Esophagus muscularis mucosa (tissue), 4 donors: ENCODE data around the gene CACNA1E.

ENCODE experiments used
- CTCF ChIP-seq, 3 experiments: fragments of 200-600 bp in 2 of 3; fragments of 450-650 bp in 1 of 3; sonication (generic) in 2 of 3; IDR thresholded peaks; one replicate each; pipeline ENCODE4 v1.5.1; 2017 to 2019; ENCODE audit warnings: antibody characterized with exemption in 3 of 3, mild to moderate bottlenecking in 2 of 3, moderate library complexity in 1 of 3
- EP300 ChIP-seq: sonication (generic); formaldehyde crosslinking; IDR thresholded peaks from one replicate; pipeline ENCODE4 v1.6.1; 2017; ENCODE audit warnings: antibody characterized with exemption
- POLR2A ChIP-seq: fragments of 450-650 bp; IDR thresholded peaks from one replicate; pipeline ENCODE4 v1.6.1; 2017; ENCODE audit warnings: antibody characterized with exemption, moderate library complexity, mild to moderate bottlenecking, low read depth

GRCh38 chr1:181630838-181631237 lies 147.5 kb downstream of the CACNA1E start:
- TF ChIP-seq CTCF (IDR thresholded peaks at IDR 0.05) = no peak
- no peak for TF ChIP-seq EP300
- no peak for TF ChIP-seq POLR2A
